A549 (cell line): ENCODE results near the gene ATF4. TPM values are rescaled to one million over a fixed set of nuclear protein-coding genes. Genes with fewer than 3 reads are reported as not detected.

ENCODE experiments used
- ATAC-seq, 2 experiments: fragments of 200-7000 bp in 1 of 2; fragments of >200 bp in 1 of 2; cut with Nextera tagmentation in 1 of 2; cut with Tn5 transposase in 1 of 2; 3 replicates each; pipeline versions ENCODE4 v1.8.0 to v1.9.1; 2018 to 2020; ENCODE audit warnings: mild to moderate bottlenecking in 1 of 2, moderate library complexity in 1 of 2
- CTCF ChIA-PET: fragments of 300-600 bp; sonication (Branson Sonifier 250); formaldehyde crosslinking; extraction: SDS; loops from one replicate; lab custom pipeline; 2021; ENCODE audit warnings: antibody characterized with exemption, inconsistent platforms; lab: Yijun Ruan, JAX
- POLR2A ChIA-PET: fragments of 350-600 bp; formaldehyde crosslinking; extraction: SDS; loops from one replicate; lab custom pipeline; 2021; ENCODE audit warnings: antibody characterized with exemption, inconsistent platforms; lab: Yijun Ruan, JAX
- DNase-seq, 2 experiments: peaks; one replicate each; pipeline versions ENCODE4 v3.0.0 to v3.0.0-alpha.2; 2011 to 2016; ENCODE audit warnings: low read depth in 1 of 2, low spot score in 1 of 2
- FAIRE-seq: peaks from 2 replicates; lab custom pipeline; 2011; peaks lifted over from hg19 to GRCh38; lab: Jason Lieb, UNC
- H3K27ac ChIP-seq, 2 experiments: fragments of >200 bp; sonication (Bioruptor Twin); formaldehyde crosslinking; 3 replicates each; pipeline ENCODE4 v1.5.1; 2016 to 2017
- H3K4me1 ChIP-seq: fragments of >200 bp; sonication (Bioruptor Twin); formaldehyde crosslinking; 3 replicates; pipeline ENCODE4 v1.6.1; 2016
- H3K4me2 ChIP-seq: fragments of >200 bp; sonication (Bioruptor Twin); formaldehyde crosslinking; 3 replicates; pipeline ENCODE4 v1.6.1; 2016
- H3K4me3 ChIP-seq: fragments of >200 bp; sonication (Bioruptor Twin); formaldehyde crosslinking; 3 replicates; pipeline ENCODE4 v1.5.1; 2016
- H3K9me3 ChIP-seq: fragments of >200 bp; sonication (Bioruptor Twin); formaldehyde crosslinking; 3 replicates; pipeline ENCODE4 v1.6.1; 2016
- BHLHE40 ChIP-seq: IDR thresholded peaks from 2 replicates; pipeline ENCODE4 v1.6.1; 2012; ENCODE audit warnings: low read depth, low read length, inconsistent platforms
- CBX8 ChIP-seq: fragments of 200-600 bp; sonication (generic); IDR thresholded peaks from 2 replicates; pipeline ENCODE4 v1.6.1; 2016
- CHD2 ChIP-seq: fragments of 150-350 bp; IDR thresholded peaks from 2 replicates; pipeline ENCODE4 v1.6.1; 2014; ENCODE audit warnings: low read length; ENCODE audit not compliant: partially characterized antibody
- ESRRA ChIP-seq: fragments of 150-350 bp; IDR thresholded peaks from 2 replicates; pipeline ENCODE4 v1.6.1; 2014; ENCODE audit warnings: mild to moderate bottlenecking, low read length, borderline replicate concordance
- FOSB ChIP-seq: fragments of 250-450 bp; sonication (Bioruptor Pico); IDR thresholded peaks from 2 replicates; pipeline ENCODE4 v1.5.0; 2020; ENCODE audit warnings: mild to moderate bottlenecking, moderate library complexity
- FOSL2 ChIP-seq, 2 experiments: fragments of 450-650 bp in 1 of 2; fragments of >200 bp in 1 of 2; sonication (Bioruptor Twin) in 1 of 2; formaldehyde crosslinking; IDR thresholded peaks; 2 replicates each; pipeline versions ENCODE4 v1.5.0 to v1.6.1; 2016 to 2020; ENCODE audit warnings: mild to moderate bottlenecking in 1 of 2, moderate library complexity in 1 of 2
- GATA3 ChIP-seq: IDR thresholded peaks from 2 replicates; pipeline ENCODE4 v1.6.1; 2012; ENCODE audit warnings: borderline replicate concordance
- HDAC2 ChIP-seq: fragments of 200-600 bp; sonication (generic); IDR thresholded peaks from 2 replicates; pipeline ENCODE4 v1.6.1; 2016
- HOXB13 ChIP-seq: fragments of 250-450 bp; sonication (Bioruptor Pico); IDR thresholded peaks from 2 replicates; pipeline ENCODE4 v1.5.0; 2020; ENCODE audit warnings: low read depth, mild to moderate bottlenecking, moderate library complexity
- JUN ChIP-seq, 2 experiments: fragments of >200 bp; sonication (Bioruptor Twin); formaldehyde crosslinking; IDR thresholded peaks; 2 replicates in 1 of 2; 3 replicates in 1 of 2; pipeline ENCODE4 v1.6.1; 2016 to 2017
- JUNB ChIP-seq: fragments of >200 bp; sonication (Bioruptor Twin); formaldehyde crosslinking; IDR thresholded peaks from 2 replicates; pipeline ENCODE4 v1.6.1; 2016
- KDM1A ChIP-seq: fragments of 200-600 bp; sonication (generic); IDR thresholded peaks from 2 replicates; pipeline ENCODE4 v1.6.1; 2016; ENCODE audit warnings: low read depth, mild to moderate bottlenecking
- MAX ChIP-seq: IDR thresholded peaks from 2 replicates; pipeline ENCODE4 v1.6.1; 2012
- MAZ ChIP-seq: fragments of 150-350 bp; IDR thresholded peaks from 2 replicates; pipeline ENCODE4 v1.6.1; 2014; ENCODE audit warnings: antibody characterized with exemption, low read depth, low read length, borderline replicate concordance
- MYC ChIP-seq: IDR thresholded peaks from 2 replicates; pipeline ENCODE4 v1.6.1; 2012; ENCODE audit warnings: mild to moderate bottlenecking, inconsistent platforms, low read length, improper control_type of control experiment, borderline replicate concordance
- NFE2L2 ChIP-seq: fragments of 150-350 bp; conservative IDR thresholded peaks from 2 replicates; pipeline ENCODE4 v1.6.1; 2014; ENCODE audit warnings: low read length
- PBX3 ChIP-seq: IDR thresholded peaks from 2 replicates; pipeline ENCODE4 v1.6.1; 2012
- POLR2A ChIP-seq: IDR thresholded peaks from 2 replicates; pipeline ENCODE4 v1.6.1; 2012; ENCODE audit warnings: mild to moderate bottlenecking, low read length
- POLR2AphosphoS2 ChIP-seq: conservative IDR thresholded peaks from 2 replicates; pipeline ENCODE4 v1.6.1; 2012; ENCODE audit warnings: low read length, improper control_type of control experiment, inconsistent platforms
- RARB ChIP-seq: fragments of 250-450 bp; sonication (Bioruptor Pico); IDR thresholded peaks from 2 replicates; pipeline ENCODE4 v1.8.0; 2021; ENCODE audit warnings: mild to moderate bottlenecking, moderate library complexity
- RCOR1 ChIP-seq: fragments of 150-350 bp; IDR thresholded peaks from 2 replicates; pipeline ENCODE4 v1.6.1; 2014; ENCODE audit warnings: antibody characterized with exemption, low read length, low read depth
- RNF2 ChIP-seq: fragments of 200-600 bp; sonication (generic); IDR thresholded peaks from 2 replicates; pipeline ENCODE4 v1.6.1; 2016; ENCODE audit warnings: low read depth, mild to moderate bottlenecking, antibody characterized with exemption, moderate library complexity, borderline replicate concordance
- SMC3 ChIP-seq: fragments of >200 bp; sonication (Bioruptor Twin); formaldehyde crosslinking; IDR thresholded peaks from 3 replicates; pipeline ENCODE4 v1.6.1; 2018; ENCODE audit warnings: inconsistent platforms
- TP53 ChIP-seq: fragments of 250-450 bp; sonication (Bioruptor Pico); IDR thresholded peaks from 2 replicates; pipeline ENCODE4 v1.5.0; 2021; ENCODE audit warnings: mild to moderate bottlenecking, moderate library complexity
- WGBS: methylation state at CpG from one replicate; pipeline ENCODE4 v1.1.6; 2017; ENCODE audit errors: missing lambda C conversion rate; 5-methylcytosine and 5-hydroxymethylcytosine counted together
- polyA plus RNA-seq, 4 experiments: library from polyadenylated mRNA; depleted of rRNA in 3 of 4; stranded (reverse); fragments of >200 nt; fragmentation: RNase III in 1 of 4; extraction: RNeasy Plus Mini Kit Qiagen cat#74134 plus additional on column Dnase treatment in 1 of 4; gene quantifications; 2 replicates in 3 of 4; 3 replicates in 1 of 4; pipeline ENCODE4 v1.2.3, GENCODE V29; 2011 to 2017

The ATF4 gene
- polyA plus RNA-seq, 2 of the 4 experiments (the other 2 are of a cell fraction): 242 to 593 TPM

GRCh38 chr22:39498802-39499201 is 21.6 kb upstream of the ATF4 start:
- peaks cover 11% of the 10 kb centered on the region; the same call in 2 of the 3 replicates for H3K4me1 ChIP-seq
- POLR2A ChIA-PET: no interaction called here
- 42% methylated on average over 3 of the region's 3 CpGs for WGBS
- no peak overlapping the region for H3K27ac ChIP-seq
- TF ChIP-seq BHLHE40 (no peak), RNF2 (no peak), MAZ (no peak), HDAC2 (no peak), RCOR1 (no peak), KDM1A (no peak), SMC3 (no peak), NFE2L2 (no peak), CHD2 (no peak)
- CTCF ChIA-PET: interaction anchor here (1.3 to 4.4 kb wide), 4 partner anchors 14 to 36 kb away, joined by 4 to 35 read pairs (median 22); no protein-coding TSS in a partner anchor
- FAIRE-seq (no peak), DNase-seq (no peak), ATAC-seq (no peak)
- no peak overlapping the region for H3K4me3 ChIP-seq
- H3K9me3 ChIP-seq: no peaks in the 10 kb centered on the region
- no peak overlapping the region for H3K4me2 ChIP-seq

GRCh38 chr22:39500101-39500500 is 20.3 kb upstream of the ATF4 start:
- H3K4me3 ChIP-seq: no peak overlapping the region
- no peaks in the 10 kb centered on the region for H3K9me3 ChIP-seq
- no peak for FAIRE-seq
- no peak overlapping the region for H3K27ac ChIP-seq
- no peak for ATAC-seq
- H3K4me2 ChIP-seq: no peak overlapping the region
- CTCF ChIA-PET: interaction anchor here (1.2 kb wide), 1 partner anchor 54 kb away, joined by 3 read pairs; no protein-coding TSS in a partner anchor
- TF ChIP-seq FOSB (CRISPR knock-in tag): no peak
- TF ChIP-seq RARB (CRISPR knock-in tag): no peak
- TF ChIP-seq GATA3: no peak
- TF ChIP-seq FOSL2 (IDR thresholded peaks at IDR 0.05): no peak
- TF ChIP-seq FOSL2 (CRISPR knock-in tag; IDR thresholded peaks at IDR 0.05): no peak
- no peak for TF ChIP-seq JUNB
- TF ChIP-seq MAX: no peak
- TF ChIP-seq HDAC2: no peak
- TF ChIP-seq MYC: no peak
- no peak for TF ChIP-seq TP53 (CRISPR knock-in tag)
- TF ChIP-seq, all 56 proteins: peak for 0
- peaks cover 12% of the 10 kb centered on the region; the same call in 2 of the 3 replicates for H3K4me1 ChIP-seq
- WGBS: 63% methylated on average over 5 of the region's 6 CpGs
- POLR2A ChIA-PET: no interaction called here
- DNase-seq: no peak

- FAIRE-seq (no peak), ATAC-seq (peak; percentile 68 to 69), DNase-seq (no peak)
- no peaks in the 10 kb centered on the region for H3K9me3 ChIP-seq
- H3K4me3 ChIP-seq: peak overlapping the region; percentile 100
- peaks cover 12% of the 10 kb centered on the region; the same call in 2 of the 3 replicates for H3K4me1 ChIP-seq
- no peak for TF ChIP-seq HOXB13 (CRISPR knock-in tag)
- no peak for TF ChIP-seq CBX8
- TF ChIP-seq KDM1A: no peak
- POLR2A ChIA-PET: interaction anchor here (0.5 to 1.6 kb wide), 13 partner anchors 10 to 855 kb away, joined by 3 to 27 read pairs (median 3); partner anchors contain the start of genes ATF4 and RPL3
- peak overlapping the region; percentile 97 for H3K4me2 ChIP-seq
- 25% methylated on average over 11 of the region's 13 CpGs for WGBS
- CTCF ChIA-PET: interaction anchor here (0.9 to 2.6 kb wide), 6 partner anchors 8 to 537 kb away, joined by 3 to 11 read pairs (median 4); no protein-coding TSS in a partner anchor
- H3K27ac ChIP-seq: peak overlapping the region; percentile 98
Observed at GRCh38 chr22:39501644-39502108, 18.7 kb upstream of the ATF4 start.

- 2% methylated on average over 10 of the region's 58 CpGs for WGBS
- ATAC-seq (peak; percentile 99), FAIRE-seq (no peak), DNase-seq (peak; percentile 88 to 95)
- peak within 1 kb of the TSS; percentile 100 for H3K4me3 ChIP-seq
- CTCF ChIA-PET: interaction anchor here (0.6 to 2.6 kb wide), 5 partner anchors 9 to 537 kb away, joined by 3 to 11 read pairs (median 4); no protein-coding TSS in a partner anchor
- TF ChIP-seq MYC (peak; percentile 86), PBX3 (no peak), POLR2A (peak; percentile 65), ESRRA (peak; percentile 88), POLR2AphosphoS2 (no peak), JUN (IDR thresholded peaks at IDR 0.05) (peak in 1 of 2 experiments; percentile 61; a peak in 2 of 5 replicates), MAX (peak; percentile 93)
- H3K4me2 ChIP-seq: peak within 1 kb of the TSS; percentile 97
- H3K9me3 ChIP-seq: no peaks in the 10 kb centered on the region
- POLR2A ChIA-PET: interaction anchor here (0.5 to 1.6 kb wide), 13 partner anchors 9 to 854 kb away, joined by 3 to 27 read pairs (median 3); partner anchors contain the start of genes ATF4 and RPL3
- peaks cover 12% of the 10 kb centered on the region; the same call in 2 of the 3 replicates for H3K4me1 ChIP-seq
- peak within 1 kb of the TSS; percentile 98 for H3K27ac ChIP-seq
Observed at GRCh38 chr22:39502109-39502788, 18.1 kb upstream of the ATF4 start, which contains the start of gene MIEF1. Gene MIEF1, plus strand, starts transcription at chr22:39502290. Its CDS starts 9,005 bp downstream, at chr22:39511295.
